GM12873 (cell line): Measurements from ENCODE around the gene GNG8.

Experiments
- TF ChIP-seq, protein P1 (sequence below): IDR thresholded peaks from 2 replicates; pipeline ENCODE4 v1.5.1; 2012; ENCODE audit warnings: low read depth, mild to moderate bottlenecking, moderate library complexity, low read length, control low read depth; ENCODE audit not compliant: insufficient read depth; ENCODE audit errors: missing control alignments

Gene GNG8

DNA sequence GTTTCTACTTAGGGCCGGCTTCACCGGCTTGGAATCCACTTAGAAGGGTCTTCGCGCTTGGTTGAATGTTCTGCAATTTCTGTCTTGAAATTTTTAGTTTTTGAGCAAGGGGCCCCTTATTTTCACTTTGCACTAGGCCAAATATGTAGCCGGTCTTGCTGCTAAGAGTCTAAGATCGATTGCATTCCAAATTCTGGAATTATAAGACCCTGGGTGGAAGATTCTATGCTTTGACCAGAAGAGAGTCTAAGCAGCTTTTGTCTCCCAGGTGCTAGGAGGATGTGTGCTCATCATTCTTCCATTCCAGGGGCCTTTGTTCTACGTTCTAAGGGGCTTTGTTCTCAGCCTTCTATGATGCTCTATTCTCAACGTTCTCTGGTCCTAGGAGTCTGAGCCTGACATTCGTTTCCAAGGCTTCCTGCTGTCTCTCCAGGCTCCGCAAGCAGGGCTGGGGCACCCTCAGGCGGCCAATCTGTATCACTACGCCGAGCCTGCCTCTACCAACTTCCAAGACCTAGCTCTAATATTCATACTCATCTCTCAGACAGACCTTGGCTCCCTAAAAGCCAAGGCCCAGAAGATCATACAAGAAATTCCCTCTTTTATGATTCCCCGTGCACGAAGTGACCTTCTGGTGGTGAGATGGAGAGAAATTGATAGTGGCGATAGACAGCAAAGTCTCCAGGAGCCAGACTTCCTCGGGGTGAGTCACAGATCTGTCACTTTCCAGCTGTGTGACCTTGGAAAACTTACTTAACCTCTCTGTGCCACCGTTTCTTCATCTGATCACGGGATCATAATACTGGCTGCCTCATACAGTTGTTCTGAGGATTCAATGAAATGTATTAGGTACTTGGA is 26.0 kb upstream of the GNG8 start:
- TF ChIP-seq, protein P1, sequence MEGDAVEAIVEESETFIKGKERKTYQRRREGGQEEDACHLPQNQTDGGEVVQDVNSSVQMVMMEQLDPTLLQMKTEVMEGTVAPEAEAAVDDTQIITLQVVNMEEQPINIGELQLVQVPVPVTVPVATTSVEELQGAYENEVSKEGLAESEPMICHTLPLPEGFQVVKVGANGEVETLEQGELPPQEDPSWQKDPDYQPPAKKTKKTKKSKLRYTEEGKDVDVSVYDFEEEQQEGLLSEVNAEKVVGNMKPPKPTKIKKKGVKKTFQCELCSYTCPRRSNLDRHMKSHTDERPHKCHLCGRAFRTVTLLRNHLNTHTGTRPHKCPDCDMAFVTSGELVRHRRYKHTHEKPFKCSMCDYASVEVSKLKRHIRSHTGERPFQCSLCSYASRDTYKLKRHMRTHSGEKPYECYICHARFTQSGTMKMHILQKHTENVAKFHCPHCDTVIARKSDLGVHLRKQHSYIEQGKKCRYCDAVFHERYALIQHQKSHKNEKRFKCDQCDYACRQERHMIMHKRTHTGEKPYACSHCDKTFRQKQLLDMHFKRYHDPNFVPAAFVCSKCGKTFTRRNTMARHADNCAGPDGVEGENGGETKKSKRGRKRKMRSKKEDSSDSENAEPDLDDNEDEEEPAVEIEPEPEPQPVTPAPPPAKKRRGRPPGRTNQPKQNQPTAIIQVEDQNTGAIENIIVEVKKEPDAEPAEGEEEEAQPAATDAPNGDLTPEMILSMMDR: peak; percentile 93

DNA sequence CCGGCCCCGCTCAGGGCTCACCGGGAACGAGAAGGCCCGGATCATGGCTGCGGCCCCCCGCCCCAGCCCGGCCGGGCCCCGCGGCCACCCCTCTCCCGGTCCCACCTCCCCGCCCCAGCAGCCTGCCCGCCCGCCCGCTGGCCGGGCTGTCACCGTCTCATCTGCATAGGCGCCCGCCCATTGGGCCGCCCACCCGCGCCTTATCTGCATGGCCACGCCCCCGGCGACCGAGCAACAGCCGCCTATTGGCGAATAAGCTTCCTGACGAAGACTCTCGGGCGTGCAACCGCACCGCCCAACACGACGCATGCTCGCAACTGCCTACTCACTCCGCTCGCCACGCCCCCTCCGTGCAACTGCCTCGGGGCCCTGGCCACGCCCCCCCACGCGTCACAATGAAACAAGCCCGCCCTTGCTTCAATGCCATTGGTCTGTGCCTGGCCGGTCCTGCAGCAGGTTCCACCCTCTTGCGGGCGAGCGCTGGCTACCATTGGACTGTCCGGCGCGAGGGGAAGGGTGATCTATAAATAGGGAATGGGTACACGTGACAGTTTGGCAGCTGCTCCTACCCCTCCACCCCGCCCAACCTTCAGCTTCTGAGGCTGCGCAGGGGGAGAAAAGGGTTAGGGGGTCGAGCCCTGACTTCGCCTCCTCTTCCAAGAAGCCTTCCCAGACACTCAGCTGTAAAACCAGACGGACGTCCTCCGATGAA is 25.2 kb upstream of the GNG8 start, which contains the start of gene DACT3:
Gene DACT3, minus strand, starts transcription at position 163 of the 712 bp plus-strand sequence. Its CDS starts 118 bp downstream, at position 45.
- TF ChIP-seq, protein P1: no peak

DNA sequence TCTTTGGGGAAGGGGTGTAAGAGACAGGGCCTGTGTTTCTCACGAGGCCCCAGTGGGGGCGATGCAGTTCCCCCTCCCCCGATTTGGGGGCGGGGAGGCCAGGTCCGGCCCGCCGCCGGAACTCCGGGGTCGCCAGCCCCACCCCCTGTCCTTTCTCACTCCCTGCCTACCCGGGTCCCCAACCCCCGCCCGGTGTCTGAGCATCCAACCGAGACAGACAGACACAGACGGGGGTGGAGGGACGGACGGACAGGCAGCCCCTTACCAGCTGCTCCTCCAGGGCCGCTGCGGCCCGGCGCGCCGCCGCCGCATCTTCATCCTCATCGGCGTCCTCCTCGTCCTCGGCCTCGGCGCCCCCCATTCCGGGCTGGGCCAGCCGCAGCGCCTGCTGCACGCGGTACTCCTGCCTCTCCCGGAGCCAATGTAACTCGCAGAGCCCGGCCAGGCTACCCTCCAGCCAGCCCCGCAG is 24.6 kb upstream of the GNG8 start:
- TF ChIP-seq, protein P1: no peak

DNA sequence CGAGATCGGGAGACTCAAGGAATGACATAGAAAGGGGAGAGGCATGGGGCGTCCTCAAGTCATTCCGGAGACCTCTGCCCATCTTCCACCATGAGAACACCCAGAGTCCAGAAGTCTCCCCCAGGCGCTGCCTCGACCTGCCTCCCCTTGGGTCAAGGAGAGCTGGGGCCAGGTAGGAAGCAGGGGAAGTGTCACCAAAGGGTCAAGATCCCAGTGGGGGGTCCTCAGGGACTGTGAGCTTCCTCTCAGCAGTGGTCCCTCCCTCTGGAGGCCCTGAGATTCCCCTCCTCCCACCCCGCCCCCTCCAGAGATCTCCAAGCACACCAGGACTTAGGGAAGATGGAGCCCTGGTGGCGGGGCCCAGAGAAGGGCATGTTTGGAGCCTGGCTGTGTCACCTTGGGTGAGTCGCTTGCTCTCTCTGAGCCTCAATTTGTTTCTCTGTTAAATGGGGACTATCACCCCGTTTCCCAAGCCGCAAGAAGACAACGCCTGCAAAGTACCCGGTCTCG is 24.1 kb upstream of the GNG8 start:
- TF ChIP-seq, protein P1: no peak

DNA sequence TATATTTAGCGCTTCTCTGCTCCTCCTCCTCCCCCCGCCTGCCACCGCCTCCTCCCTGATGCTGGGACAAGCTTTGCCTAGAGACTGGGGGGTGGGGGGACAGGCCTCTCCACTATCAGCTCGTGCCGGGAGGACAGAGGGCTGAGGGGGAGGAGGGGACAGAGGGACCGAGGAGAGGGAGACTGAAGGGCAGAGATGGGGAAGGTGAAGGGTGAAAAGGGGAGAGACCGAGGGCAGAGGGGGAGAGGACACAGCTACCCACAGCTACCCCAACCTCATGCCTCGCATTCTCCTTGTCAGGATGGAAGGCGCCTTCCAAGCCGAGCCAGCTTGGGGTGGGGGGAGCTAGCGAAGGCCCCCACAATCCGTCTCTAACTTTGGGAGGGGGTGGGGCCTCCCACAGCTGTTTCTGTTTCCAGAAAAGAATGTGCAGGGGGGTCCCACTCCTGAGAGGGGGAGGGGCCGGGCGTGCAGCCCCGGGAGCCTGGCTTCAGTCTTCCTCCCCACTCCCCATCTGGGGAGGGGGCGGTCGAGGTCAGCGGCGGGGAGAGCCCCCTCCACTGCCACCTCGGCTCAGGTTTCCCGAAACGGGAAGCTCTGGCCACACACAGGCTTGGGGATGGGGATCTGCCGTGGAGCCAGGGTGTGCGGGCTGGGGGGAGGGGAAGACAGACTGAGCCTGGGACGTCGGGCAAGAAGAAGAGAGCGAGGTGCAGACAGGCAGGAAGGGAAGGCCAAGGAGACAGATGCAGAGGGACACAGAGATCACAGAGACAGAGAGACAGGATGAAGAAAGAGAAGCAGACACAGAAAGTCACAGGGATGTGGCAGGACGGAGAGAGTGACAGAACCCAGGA is 23.4 kb upstream of the GNG8 start:
- TF ChIP-seq, protein P1: no peak

DNA sequence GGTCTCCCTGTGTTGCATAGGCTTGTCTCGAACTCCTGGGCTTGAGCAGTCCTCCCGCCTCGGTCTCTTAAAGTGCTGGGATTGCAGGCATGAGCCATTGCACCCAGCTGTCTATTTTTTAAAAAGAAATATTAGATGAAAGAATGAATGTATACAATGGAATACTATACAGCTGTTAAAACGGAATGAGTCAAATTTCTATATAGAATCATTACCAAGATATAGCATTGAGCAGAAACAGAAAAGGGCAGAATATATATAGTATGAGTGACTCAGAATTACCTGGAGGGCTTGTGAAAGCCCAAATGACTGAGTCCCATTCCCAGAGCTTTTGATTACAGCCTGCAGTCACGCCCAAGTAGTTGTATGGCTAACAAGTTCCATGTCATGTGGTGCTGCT is 20.5 kb upstream of the GNG8 start:
- TF ChIP-seq, protein P1: no peak

DNA sequence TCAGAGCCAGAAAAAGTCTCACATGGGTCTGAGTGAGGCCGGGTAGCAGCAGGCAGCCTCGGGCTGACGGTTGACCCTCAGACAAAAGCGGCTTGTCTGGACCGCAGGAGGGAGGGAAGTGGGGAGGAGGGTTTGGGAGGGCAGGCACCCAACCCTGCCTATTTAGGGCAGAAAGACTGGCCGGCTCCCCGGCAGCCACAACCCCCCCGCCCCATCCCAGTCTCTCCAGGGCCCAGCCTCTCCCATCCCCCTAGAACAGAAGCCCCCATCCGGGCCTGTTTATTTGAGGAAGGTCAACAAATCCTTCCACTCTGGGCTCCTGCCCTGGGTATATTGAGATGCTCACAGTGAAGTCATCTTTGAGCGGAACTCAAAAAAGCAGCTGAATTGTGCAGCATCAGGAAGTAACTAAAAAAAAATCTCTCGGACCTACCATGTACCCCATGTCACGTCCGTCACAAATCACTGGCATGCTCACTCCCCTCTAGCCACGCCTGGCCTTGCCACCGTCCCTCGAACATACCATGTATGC is 18.7 kb upstream of the GNG8 start:
- TF ChIP-seq, protein P1: no peak
